Measurements from ENCODE around the gene NCOA3. TPM values are rescaled to one million over a fixed set of nuclear protein-coding genes. Genes with fewer than 3 reads are reported as not detected.
A peak's percentile ranks its signal among the peaks of the same experiment; 100 is the strongest.
"Not testable (repeated sequence)": the region's sequence is repeated elsewhere in the genome, so short reads cannot be mapped to it uniquely, and the experiment has no call there.

Gene NCOA3
- polyA plus RNA-seq, 4 donors, result 37.1 to 39.3 (median 38.4) TPM

DNA sequence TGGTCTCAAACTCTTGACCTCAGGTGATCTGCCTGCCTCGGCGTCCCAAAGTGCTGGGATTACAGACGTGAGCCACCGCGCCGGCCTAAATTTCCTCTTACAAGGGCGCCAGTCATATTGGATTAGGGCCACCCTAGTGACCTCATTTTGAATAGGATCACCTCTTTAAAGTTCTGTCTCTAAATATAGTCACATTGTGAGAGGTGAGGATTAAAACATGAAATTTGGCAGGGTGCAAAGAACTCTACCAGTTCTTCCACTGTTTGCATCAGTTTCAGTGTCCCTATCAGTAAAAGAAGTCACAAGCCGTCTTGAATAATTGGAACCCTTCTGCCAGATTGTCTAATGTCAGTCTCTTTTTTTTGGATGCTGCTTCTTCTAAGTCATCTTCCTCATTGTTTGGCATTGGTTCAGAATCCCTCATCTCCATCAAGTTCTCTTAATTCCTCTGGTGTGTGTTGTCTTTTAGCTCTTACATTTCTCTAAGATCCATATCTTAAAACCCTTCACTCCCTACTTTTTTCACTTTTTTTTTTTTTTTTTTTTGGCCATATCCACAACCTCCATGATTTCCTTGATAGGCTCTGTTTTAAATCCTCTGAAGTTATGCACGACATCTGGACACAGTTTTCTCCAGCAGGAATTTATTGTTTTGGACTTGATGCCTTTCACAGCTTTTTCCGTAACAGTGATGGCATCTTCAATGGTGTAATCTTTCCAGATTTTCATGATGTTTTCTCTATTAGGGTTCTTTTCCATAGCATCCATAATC lies 56.8 kb downstream of the NCOA3 start:
- DNase-seq (ENCODE audit: low read depth in 4 of 4, low spot score in 3 of 4), result no peak

DNA sequence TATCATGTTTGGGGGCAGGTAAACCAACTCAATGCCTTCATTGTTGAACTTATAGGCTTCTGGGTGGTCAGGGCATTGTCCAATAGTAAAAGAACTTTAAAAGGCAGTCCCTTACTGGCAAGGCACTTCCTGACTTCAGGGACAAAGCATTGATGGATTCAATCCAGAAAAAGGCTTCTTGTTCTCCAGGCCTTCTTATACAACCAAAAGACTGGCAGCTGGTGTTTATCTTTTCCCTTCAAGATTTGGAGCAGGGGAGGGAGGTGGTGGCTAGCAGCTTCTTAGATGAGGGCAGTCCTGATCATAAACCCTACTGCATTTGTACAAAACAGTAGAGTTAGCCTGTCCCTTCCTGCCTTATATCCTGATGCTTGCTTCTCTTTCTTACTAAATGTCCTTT lies 57.5 kb downstream of the NCOA3 start:
- no peak for DNase-seq (ENCODE audit: low read depth in 4 of 4, low spot score in 3 of 4)

DNA sequence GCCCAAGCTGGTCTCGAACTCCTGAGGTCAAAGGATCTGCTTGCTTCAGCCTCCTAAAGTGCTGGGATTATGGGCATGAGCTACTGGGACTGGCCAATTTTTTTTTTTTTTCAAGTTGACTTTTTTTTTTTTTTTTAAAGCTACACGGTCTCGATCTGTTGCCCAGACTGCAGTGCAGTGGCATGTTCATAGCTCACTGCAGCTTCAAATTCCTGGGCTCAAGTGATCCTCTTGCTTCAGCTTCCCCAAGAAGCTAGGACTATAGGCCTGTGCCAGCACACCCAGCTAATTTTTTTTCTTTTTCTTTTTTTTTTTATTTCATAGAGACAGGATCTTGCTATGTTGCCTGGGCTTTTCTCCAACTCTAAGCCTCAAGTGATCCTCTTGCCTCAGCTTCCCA lies 59.5 kb downstream of the NCOA3 start:
- no peak for DNase-seq (ENCODE audit: low read depth in 4 of 4, low spot score in 3 of 4)

DNA sequence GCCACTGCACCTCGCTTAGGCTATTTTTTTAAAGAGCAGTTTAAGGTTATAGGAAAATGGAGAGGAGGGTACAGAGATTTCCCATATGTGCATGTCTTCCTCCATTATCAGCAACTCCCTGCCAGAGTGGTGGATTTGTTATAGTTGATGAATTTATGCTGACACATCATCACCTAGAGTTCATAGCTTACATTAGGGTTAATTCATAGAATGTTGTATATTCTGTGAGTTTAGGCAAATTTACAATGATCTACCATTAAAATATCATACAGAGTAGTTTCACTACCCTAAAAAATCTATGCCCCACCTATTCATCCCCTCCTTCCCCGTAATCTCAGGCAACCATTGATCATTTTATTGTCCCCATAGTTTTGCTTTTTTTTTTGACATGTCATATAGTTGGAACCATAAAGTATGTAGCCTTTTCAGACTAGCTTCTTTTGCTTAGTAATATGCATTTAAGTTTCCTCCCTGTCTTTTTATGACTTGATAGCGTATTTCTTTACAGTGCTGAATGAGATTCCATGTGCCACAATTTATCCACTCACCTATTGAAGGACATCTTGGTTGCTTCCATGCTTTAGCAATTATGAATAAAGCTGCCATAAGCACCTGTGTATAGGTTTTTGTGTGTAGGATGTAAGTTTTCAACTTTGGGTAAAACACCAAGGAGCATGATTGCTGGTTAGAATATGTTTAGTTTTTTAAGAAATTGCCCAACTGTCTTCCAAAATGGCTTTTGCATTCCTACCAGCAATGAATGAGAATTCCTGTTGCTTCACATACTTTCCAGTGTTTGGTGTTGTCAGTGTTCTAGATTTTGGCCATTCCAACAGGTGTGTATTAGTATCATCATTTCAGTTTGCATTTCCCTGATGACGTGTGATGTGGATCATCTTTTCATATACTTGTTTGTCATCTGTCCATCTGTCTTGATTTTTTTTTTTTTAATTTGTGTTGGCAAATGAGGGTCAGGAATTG lies 60.2 kb downstream of the NCOA3 start:
- no peak for DNase-seq (ENCODE audit: low read depth in 4 of 4, low spot score in 3 of 4)

DNA sequence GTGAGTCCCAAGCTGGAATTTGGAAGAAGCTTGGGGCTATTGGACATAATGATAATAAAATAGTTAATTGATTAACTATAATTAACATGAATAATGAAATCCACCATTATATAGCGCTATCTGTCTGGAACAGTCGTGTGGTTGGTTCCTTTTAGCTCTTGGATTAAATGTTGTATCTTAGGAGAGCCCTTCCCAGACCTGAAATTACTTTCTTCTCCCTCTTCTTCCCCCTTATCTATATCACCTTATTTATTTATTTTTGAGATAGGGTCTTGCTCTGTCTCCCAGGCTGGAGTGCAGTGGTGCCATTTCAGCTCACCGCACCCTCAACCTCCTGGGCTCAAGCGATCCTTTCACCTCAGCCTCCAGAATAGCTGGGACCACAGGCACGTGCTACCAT lies 64.6 kb downstream of the NCOA3 start:
- no peak for DNase-seq (ENCODE audit: low read depth in 4 of 4, low spot score in 3 of 4)

DNA sequence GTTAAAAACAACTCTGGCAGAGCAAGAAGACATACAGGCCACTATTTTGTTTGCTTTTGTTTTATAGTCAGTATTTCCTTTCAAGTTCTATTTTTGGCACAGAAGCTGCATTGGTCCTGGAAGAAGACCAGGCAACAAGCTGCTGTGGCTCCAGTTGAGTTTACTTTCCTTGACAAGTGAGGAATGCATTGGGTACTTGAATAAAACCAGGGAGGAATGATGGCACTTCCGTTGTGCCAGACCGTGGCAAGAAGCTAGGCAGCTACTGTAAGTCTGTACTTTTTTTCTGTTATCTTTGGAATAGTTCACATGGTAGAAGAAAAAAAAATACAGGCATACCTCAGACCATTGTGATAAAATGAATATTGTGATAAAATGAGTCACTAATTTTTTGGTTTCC lies 66.3 kb downstream of the NCOA3 start:
- peak in 1 of 4 donors; percentile 58 for DNase-seq (ENCODE audit: low read depth in 4 of 4, low spot score in 3 of 4)

DNA sequence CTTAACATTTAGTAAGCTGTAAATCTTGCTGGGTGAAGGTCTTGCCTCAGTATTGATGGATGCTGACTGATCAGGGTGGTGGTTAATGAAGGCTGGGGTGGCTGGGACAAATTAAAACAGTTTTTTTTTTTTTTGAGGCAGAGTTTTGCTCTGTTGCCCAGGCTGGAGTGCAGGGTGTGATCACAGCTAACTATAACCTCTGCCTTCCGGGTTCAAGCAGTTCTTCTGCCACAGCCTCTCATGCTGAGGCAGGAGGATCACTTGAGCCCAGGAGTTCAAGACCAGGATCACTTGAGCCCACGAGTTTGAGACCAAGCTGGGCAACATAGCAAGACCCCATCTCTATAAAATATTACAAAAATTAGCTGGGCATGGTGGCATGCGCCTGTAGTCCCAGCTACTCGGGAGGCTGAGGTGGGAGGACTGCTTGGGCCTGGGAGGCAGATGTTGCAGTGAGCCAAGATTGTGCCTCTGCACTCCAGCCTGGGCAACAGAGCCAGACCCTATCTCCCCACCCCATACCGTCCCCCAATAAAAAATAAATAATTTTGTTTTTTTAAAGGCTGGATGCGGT lies 67.2 kb downstream of the NCOA3 start:
- no peak for DNase-seq (ENCODE audit: low read depth in 4 of 4, low spot score in 3 of 4)

DNA sequence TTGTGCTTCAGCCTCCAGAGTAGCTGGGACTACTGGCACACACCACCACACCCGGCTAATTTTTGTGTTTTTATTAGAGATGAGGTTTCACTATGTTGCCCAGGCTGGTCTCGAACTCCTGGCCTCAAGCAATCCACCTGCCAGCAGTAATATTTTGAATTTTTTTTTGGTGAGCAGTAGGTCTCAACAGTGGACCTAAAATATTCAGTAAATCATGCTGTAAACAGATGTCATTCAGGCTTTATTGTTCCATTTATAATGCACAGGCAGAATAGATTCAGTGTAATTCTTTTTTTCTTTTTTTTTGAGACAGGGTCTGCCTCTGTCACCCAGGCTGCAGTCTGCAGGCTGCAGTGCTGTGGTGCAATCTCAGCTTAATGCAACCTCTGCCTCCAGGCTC lies 69.7 kb downstream of the NCOA3 start:
- no peak for DNase-seq (ENCODE audit: low read depth in 4 of 4, low spot score in 3 of 4)

DNA sequence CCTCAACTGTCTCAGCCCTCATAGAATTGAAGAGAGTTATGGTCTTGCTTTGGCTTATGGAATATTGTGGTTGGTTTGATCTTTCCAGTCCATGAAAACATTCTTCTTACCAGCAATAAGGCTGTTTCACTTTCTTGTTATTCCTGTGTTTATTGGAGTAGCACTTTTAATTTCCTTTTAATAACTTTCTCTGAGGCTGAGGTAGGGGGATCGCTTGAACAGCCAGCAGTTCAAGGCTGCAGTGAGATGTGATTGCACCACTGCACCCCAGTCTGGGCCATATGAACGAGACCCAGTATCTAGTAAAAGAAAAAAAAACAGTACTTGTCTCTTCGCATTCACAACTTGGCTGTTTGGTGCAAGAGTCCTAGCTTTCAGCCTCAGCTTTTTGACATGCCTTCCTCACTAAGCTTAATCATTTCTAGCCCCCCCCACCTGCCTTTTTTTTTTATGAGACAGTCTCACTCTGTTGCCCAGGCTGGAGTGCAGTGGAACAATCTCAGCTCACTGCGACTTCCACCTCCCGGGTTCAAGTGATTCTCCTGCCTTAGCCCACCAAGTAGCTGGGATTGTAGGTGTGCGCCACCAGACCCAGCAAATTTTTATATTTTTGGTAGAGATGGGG lies 70.5 kb downstream of the NCOA3 start:
- DNase-seq (ENCODE audit: low read depth in 4 of 4, low spot score in 3 of 4), result no peak

DNA sequence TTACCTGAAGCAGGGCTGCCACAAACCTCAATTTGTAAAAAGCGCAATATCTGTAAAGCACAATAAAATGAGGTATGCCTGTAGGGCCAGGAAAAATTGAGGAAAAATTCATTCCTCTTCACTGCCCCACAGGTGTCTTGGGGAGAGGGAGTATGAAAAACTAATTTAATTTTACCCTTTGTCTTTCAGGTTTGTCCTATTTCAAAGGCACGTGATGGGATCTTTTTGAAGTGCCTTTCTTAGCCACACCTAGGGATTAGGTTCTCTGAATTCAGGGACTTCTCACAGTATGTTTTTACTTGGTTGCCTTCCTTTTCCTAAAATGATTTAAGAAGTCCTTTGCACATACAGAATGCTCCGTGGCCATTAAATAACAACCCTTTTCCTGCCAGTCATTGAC lies 71.9 kb downstream of the NCOA3 start:
- no peak for DNase-seq (ENCODE audit: low read depth in 4 of 4, low spot score in 3 of 4)

DNA sequence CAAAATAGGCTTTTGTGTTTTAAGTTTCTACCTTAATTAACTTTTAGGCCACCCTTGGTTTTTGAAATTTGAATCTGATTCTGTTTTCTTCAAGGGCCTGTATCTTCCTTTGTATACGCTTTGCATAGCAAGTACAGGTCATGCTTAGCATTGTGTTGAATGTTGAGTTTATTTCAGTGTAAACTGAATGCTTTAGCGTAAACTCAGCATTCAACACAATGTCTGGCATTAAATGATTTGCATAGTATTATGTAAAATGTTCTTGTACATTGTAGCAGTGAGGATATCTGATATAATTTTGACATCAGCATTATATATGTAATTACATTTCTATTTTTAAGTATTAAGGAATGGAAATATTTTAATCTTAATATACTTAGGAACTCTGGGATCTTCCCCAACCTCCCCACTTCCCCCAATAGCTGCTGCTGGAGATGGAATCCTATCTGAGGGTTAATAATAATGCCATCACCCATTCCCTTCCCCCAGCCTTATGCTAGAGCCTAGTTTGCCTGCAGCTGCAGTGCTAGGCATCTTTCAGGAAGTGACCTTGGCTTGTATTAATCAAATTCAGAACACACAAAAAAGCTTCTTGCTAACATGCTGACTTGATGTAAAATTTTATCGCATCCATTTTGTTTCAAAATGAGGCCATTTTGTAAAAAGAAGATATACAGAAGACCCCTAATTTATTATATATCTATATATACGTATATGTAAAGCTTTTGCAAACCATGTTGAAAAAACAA lies 73.1 kb downstream of the NCOA3 start:
- no peak for DNase-seq (ENCODE audit: low read depth in 4 of 4, low spot score in 3 of 4)

DNA sequence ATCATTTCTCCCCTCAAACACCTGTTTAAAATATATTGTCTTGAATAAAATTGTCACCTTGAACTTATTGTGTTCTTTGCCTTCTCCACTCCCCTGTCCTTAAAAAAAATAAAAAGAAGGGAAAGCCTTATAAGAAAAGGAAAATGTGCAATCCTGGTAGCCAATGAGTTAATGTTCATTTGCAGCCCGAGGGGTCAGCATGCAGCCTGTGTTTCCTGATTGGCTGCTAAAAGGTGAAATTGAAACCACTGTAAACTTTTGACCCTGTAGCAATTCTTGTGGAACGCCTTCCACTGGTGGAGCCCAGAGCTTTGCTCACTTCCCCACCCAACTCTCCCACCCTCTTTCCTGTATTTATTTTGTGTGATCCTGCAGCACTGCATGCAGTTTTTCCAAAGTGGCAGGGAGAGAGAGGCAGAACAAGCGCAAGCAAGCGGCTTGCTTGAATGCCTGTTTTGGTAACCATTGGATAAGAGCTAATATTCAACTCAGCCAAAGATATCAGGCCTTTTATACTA lies 74.9 kb downstream of the NCOA3 start:
- peak; percentile 87 to 96 (median 89) for DNase-seq (ENCODE audit: low read depth in 4 of 4, low spot score in 3 of 4)

DNA sequence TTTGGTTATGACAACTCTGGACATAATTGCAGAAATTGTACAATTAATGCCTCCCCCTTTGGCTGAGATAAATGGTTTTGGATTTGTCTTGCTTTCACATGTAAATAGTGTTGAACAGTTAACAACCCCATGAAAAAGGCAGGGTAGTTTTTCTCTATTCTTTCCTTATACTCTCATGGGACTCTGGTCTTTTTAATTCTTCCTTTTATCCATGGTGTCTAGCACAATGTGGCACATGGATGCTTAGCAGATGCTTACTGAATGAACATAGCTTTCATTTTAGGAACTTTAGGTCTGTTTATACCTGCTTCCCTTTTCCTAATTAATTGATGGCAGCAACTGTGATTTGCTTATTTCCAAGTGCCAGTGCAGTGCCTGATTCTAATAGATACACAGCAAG lies 75.6 kb downstream of the NCOA3 start:
- DNase-seq (ENCODE audit: low read depth in 4 of 4, low spot score in 3 of 4), result no peak

DNA sequence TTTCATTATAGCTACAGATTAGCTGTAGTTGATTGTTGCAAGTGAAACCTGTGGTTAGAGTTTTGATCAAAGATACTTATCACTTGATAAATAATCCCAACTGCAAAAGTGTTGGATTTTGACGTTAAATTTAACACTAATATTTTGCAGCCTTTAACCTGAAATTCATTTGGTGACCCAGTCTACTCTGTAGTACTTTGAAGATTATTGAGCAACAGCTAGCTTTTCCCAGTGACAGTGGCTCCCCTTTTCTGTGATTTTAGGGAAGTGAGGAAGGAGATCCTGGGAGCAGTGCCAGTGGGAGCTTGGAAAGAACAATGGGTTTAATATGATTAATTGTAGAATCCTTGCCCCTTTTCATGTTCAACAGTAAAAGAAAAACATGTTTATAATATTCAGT lies 76.9 kb downstream of the NCOA3 start:
- no peak for DNase-seq (ENCODE audit: low read depth in 4 of 4, low spot score in 3 of 4)

DNA sequence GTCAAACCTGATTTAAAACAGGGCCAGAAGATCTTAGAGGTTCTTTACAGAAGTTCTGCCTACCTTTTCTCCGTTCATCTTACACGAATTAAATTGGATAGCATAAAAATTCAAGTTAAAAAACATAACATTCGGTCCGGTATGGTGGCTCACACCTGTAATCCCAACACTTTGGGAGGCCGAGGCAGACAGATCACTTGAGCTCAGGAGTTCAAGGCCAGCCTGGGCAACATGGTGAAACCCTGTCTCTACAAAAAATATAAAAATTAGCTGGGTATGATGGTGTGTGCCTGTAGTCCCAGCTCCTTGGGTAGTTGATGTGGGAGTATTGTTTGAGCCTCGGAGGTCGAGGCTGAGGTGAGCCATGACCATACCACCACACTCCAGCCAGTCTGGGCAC lies 79.0 kb downstream of the NCOA3 start:
- not testable (repeated sequence) for DNase-seq (ENCODE audit: low read depth in 4 of 4, low spot score in 3 of 4)

DNA sequence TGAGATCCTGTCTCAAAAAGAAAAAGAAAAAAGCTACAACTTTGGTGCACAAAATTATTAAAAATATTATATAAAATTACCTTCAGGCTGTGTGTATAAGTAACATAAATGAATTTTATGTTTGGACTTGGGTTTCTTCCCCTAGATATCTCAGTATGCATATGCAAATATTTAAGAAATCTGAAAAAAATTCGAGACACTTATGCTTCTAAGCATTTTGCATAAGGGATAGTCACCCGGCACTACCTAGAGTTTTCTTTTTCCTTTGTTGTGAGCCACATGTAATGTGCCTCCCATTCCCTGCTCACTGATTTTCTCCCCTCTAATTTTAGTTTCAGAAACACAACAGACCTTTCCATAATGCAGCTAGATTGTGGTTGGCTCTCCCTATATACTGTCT lies 79.4 kb downstream of the NCOA3 start:
- DNase-seq (ENCODE audit: low read depth in 4 of 4, low spot score in 3 of 4), result no peak

DNA sequence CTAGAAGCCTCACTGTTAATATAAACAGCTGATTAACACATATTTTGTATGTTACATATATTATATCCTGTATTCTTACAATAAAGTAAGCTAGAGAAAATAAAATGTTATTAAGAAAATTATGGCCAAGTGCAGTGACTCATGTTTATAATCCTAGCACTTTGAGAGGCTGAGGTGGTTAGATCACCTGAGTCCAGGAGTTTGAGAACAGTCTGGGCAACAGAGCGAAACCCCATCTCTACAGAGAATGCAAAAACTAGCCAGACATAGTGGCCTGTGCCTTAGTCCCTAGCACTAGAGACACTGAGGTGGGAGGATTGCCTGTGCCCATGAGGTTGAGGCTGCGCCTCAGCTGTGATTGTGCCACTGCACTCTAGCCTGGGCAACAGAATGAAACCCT lies 81.9 kb downstream of the NCOA3 start:
- DNase-seq (ENCODE audit: low read depth in 4 of 4, low spot score in 3 of 4), result no peak

DNA sequence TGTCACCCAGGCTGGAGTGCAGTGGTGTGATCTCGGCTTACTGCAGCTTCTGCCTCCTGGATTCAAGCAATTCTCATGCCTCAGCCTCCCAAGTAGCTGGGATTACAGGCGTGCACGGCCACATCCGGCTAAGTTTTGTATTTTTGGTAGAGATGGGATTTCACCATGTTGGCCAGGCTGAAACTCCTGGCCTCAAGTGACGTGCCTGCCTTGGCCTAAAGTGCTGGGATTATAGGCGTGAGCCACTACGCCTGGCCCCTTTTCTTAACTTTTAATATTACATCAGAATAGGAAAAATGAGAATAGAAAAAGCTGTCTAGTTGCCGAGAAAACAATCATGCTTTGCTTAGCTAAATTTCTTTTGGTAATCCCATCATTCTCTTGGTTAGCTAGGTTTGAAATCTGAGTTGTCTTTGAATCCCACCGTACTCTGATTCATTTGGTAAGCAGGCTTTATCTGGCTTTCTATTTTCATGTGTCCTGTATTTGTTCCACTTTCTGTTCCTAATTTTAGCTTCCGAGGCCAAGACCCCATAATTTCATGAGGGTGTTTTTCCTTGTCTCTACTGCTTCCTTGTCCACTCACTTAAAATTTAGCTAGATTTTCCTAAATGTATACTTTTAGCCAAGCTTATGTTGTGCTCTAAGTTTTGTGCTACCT lies 83.5 kb downstream of the NCOA3 start:
- no peak for DNase-seq (ENCODE audit: low read depth in 4 of 4, low spot score in 3 of 4)

DNA sequence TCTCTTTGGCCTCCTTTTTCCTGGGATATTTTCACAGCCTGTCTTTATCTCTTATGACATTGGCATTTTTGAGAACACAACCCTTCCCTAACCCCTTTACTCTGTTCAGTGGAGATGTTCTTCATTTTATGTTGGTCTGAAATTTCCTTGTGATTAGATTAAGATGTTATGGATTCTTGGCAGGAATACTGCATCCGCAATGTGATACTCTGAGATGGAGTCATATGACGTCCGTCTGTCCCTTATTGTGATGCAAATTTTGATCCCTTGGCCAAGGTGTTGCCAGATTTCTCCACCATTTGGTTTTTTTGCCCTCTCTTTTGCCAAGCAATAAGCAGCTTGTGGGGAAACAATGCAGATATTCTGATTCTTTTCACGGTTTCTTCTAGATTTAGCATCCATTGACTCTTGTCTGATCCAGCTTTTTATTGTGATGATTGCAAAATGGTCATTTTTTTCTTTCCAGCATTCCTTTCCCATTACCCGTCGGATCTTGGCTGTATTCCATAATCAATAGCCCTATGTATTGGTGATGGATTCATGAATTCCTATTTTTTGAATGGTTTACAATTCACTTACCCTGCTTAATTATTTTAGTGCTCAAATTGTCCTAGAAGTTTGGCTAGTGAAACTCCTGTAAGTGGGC lies 85.1 kb downstream of the NCOA3 start:
- DNase-seq (ENCODE audit: low read depth in 4 of 4, low spot score in 3 of 4), result no peak

Data from left renal pelvis (tissue), 4 donors.